Non-pigmented ciliary epithelial cell (primary cell): ENCODE results near the gene TENM3.
"Not testable (repeated sequence)": the region's sequence is repeated elsewhere in the genome, so short reads cannot be mapped to it uniquely, and the experiment has no call there.

ENCODE experiments used
- DNase-seq: peaks from one replicate; pipeline ENCODE4 v3.0.0-alpha.2; 2010; ENCODE audit warnings: low read depth

Gene TENM3

GRCh38 chr4:182338063-182338462 is 94.9 kb downstream of the TENM3 start:
- DNase-seq, result no peak

- no peak for DNase-seq
These were observed 95.5 kb downstream of the TENM3 start for GRCh38 chr4:182338746-182339145.

GRCh38 chr4:182339221-182339641 is 96.0 kb downstream of the TENM3 start:
- DNase-seq, result no peak

GRCh38 chr4:182343453-182343852 is 100.3 kb downstream of the TENM3 start:
- no peak for DNase-seq

GRCh38 chr4:182344968-182345367 is 101.8 kb downstream of the TENM3 start:
- no peak for DNase-seq

- no peak for DNase-seq
These were observed 103.0 kb downstream of the TENM3 start for GRCh38 chr4:182346250-182346649.

- DNase-seq, result no peak
These were observed 103.6 kb downstream of the TENM3 start for GRCh38 chr4:182346675-182347375.

- DNase-seq, result no peak
These were observed 105.7 kb downstream of the TENM3 start for GRCh38 chr4:182348779-182349326.

- DNase-seq, result no peak
These were observed 106.8 kb downstream of the TENM3 start for GRCh38 chr4:182350041-182350440.

- no peak for DNase-seq
These were observed 108.3 kb downstream of the TENM3 start for GRCh38 chr4:182351485-182351884.

GRCh38 chr4:182354106-182354505 is 110.9 kb downstream of the TENM3 start:
- no peak for DNase-seq

- DNase-seq, result no peak
These were observed 111.7 kb downstream of the TENM3 start for GRCh38 chr4:182354867-182355266.

GRCh38 chr4:182367153-182367552 is 124.0 kb downstream of the TENM3 start:
- DNase-seq, result no peak

GRCh38 chr4:182369211-182369610 is 126.0 kb downstream of the TENM3 start:
- no peak for DNase-seq

GRCh38 chr4:182370491-182370890 is 127.3 kb downstream of the TENM3 start:
- DNase-seq, result no peak

GRCh38 chr4:182380771-182381181 is 137.6 kb downstream of the TENM3 start:
- DNase-seq, result no peak

GRCh38 chr4:182382941-182383340 is 139.7 kb downstream of the TENM3 start:
- DNase-seq, result no peak

GRCh38 chr4:182384631-182385091 is 141.5 kb downstream of the TENM3 start:
- DNase-seq, result no peak

- DNase-seq, result no peak
These were observed 142.7 kb downstream of the TENM3 start for GRCh38 chr4:182385897-182386296.

GRCh38 chr4:182386576-182386975 is 143.4 kb downstream of the TENM3 start:
- DNase-seq, result not testable (repeated sequence)

GRCh38 chr4:182391111-182391684 is 148.0 kb downstream of the TENM3 start:
- DNase-seq, result no peak

- DNase-seq, result no peak
These were observed 151.0 kb downstream of the TENM3 start for GRCh38 chr4:182394181-182394580.

GRCh38 chr4:182400081-182400480 is 156.9 kb downstream of the TENM3 start:
- DNase-seq, result no peak

- DNase-seq, result no peak
These were observed 157.6 kb downstream of the TENM3 start for GRCh38 chr4:182400790-182401189.
